ENCODE data around the gene SART3.
"Not testable (repeated sequence)": the region's sequence is repeated elsewhere in the genome, so short reads cannot be mapped to it uniquely, and the experiment has no call there.

The SART3 gene

GRCh38 chr12:108485371-108485770, 75.6 kb downstream of the SART3 start:
- DNase-seq = not testable (repeated sequence)

GRCh38 chr12:108484845-108485244, 76.1 kb downstream of the SART3 start:
- DNase-seq = no peak

DNA sequence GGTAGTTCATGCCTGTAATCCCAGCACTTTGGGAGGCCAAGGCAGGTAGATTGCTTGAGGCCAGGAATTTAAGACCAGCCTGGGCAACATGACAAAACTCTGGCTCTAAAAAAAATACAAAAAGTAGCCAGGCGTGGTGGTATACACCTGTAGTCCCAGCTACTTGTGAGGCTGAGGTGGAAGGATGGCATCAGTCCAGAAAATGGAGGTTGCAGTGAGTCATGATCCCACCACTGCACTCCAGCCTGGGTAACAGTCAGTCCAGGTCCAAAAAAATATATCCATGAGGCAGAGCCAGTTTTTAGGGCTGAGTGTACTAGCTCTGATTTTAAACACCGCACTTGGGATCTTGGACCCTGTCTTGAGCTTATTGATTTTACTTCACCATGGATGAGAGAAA, 76.5 kb downstream of the SART3 start:
- DNase-seq = no peak

GRCh38 chr12:108483213-108484059, 77.5 kb downstream of the SART3 start:
- no peak for DNase-seq

GRCh38 chr12:108482717-108483212, 78.2 kb downstream of the SART3 start:
- DNase-seq = peak in 1 of 2 donors; percentile 5

GRCh38 chr12:108479364-108480070, 81.5 kb downstream of the SART3 start:
- no peak for DNase-seq

DNA sequence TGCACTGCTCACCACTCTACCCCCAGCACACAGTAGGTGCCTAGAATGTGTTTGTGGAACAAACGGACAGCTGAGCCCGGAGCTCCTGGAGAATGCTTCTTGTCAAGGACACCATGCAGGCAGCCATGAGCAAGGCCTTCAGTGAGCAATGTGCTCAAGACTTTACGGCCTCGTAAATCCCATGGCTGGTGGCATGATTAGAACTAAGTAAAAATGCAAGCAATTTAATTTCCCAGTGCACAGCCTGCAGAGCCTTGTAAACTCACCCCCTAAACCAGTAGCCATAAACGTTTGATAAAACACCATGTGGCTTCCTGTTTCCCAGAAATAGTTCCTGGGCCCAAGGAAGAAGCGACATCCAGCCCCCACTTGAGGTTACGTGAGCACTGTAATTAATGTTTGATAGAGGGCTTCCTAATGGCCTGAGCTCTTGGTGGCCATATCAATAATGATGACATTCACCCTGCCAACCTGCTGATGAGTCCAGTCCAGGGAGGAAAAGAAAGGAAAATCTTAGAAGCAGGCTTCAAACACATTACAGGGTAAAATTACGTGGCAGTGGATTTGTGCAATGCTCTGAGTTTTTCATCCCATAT, 82.3 kb downstream of the SART3 start:
- no peak for DNase-seq

DNA sequence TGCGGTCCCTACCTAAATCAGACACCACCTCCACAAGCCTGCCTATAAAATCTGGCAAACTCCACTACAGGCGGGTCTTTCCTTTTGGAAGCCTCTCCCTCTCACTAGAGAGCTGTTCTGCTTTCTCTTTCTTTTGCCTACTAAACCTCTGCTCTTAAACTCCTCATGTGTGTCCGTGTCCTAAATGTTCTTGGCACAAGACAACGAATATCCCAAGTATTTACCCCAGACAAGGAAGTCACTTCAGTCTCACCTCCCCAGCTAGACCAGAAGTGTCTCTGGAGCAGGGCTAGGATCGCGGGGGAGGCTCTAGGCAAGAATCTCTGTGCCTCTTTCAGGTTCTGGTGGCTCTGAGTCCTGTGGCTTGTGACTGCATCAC, 83.1 kb downstream of the SART3 start:
- no peak for DNase-seq

GRCh38 chr12:108477055-108477880, 83.7 kb downstream of the SART3 start:
- DNase-seq = no peak

- DNase-seq = no peak
Observed at GRCh38 chr12:108475396-108475795, 85.6 kb downstream of the SART3 start.

GRCh38 chr12:108473400-108474055, 87.4 kb downstream of the SART3 start:
- DNase-seq = no peak
